Mesenchymal stem cell (in vitro differentiated cells and primary cell): ENCODE results near the gene DNAI7.
A peak's percentile ranks its signal among the peaks of the same experiment; 100 is the strongest.

ENCODE experiments used
- DNase-seq: peaks from one replicate; pipeline ENCODE4 v3.0.0-alpha.2; 2013
- H2AFZ ChIP-seq: one replicate; pipeline ENCODE4 v1.6.1; 2013; ENCODE audit warnings: low read depth, mild to moderate bottlenecking, control low read depth, inconsistent platforms, low read length, moderate library complexity
- H2AK5ac ChIP-seq: 2 replicates; pipeline ENCODE4 v1.6.1; 2013; ENCODE audit warnings: low read length, moderate library complexity, mild to moderate bottlenecking, inconsistent platforms; ENCODE audit not compliant: severe bottlenecking
- H2BK120ac ChIP-seq: one replicate; pipeline ENCODE4 v1.6.1; 2013; ENCODE audit warnings: low read depth, mild to moderate bottlenecking, inconsistent platforms, low read length, moderate library complexity
- H2BK12ac ChIP-seq, 2 experiments: one replicate each; pipeline ENCODE4 v1.6.1; 2013; ENCODE audit warnings: inconsistent platforms in 2 of 2, low read length in 2 of 2, mild to moderate bottlenecking in 2 of 2, moderate library complexity in 2 of 2, control low read depth in 1 of 2
- H2BK15ac ChIP-seq: one replicate; pipeline ENCODE4 v1.6.1; 2013; ENCODE audit warnings: mild to moderate bottlenecking, low read depth, inconsistent platforms; ENCODE audit not compliant: poor library complexity, severe bottlenecking
- H2BK5ac ChIP-seq: 2 replicates; pipeline ENCODE4 v1.6.1; 2013; ENCODE audit warnings: low read depth, mild to moderate bottlenecking, low read length, control low read depth, inconsistent platforms; ENCODE audit not compliant: poor library complexity, severe bottlenecking
- H3K14ac ChIP-seq, 2 experiments: one replicate each; pipeline ENCODE4 v1.6.1; 2013; ENCODE audit warnings: inconsistent platforms in 2 of 2, low read length in 2 of 2, control low read depth in 1 of 2, mild to moderate bottlenecking in 1 of 2, moderate library complexity in 1 of 2
- H3K18ac ChIP-seq, 2 experiments: one replicate each; pipeline ENCODE4 v1.6.1; 2013; ENCODE audit warnings: inconsistent platforms in 2 of 2, low read length in 2 of 2, control low read depth in 1 of 2, low read depth in 1 of 2, mild to moderate bottlenecking in 1 of 2
- H3K23ac ChIP-seq, 2 experiments: one replicate each; pipeline ENCODE4 v1.6.1; 2013; ENCODE audit warnings: inconsistent platforms in 2 of 2, low read length in 2 of 2, mild to moderate bottlenecking in 2 of 2, moderate library complexity in 2 of 2, control low read depth in 1 of 2
- H3K27ac ChIP-seq: 2 replicates; pipeline ENCODE4 v1.5.1; 2013; ENCODE audit warnings: mild to moderate bottlenecking, moderate library complexity, low read length, control low read depth, inconsistent platforms; ENCODE audit not compliant: poor library complexity, severe bottlenecking
- H3K27me3 ChIP-seq, 2 experiments: 2 replicates each; pipeline versions ENCODE4 v1.6.1 to v1.7.0; 2013; ENCODE audit warnings: low read length in 2 of 2, mild to moderate bottlenecking in 2 of 2, moderate library complexity in 2 of 2, control low read depth in 1 of 2, inconsistent platforms in 1 of 2; ENCODE audit not compliant: control insufficient read depth in 1 of 2, insufficient read depth in 1 of 2
- H3K36me3 ChIP-seq, 2 experiments: 2 replicates each; pipeline versions ENCODE4 v1.6.1 to v1.7.0; 2013; ENCODE audit warnings: low read length in 2 of 2, control low read depth in 1 of 2, inconsistent platforms in 1 of 2, low read depth in 1 of 2, mild to moderate bottlenecking in 1 of 2; ENCODE audit not compliant: insufficient read depth in 2 of 2, control insufficient read depth in 1 of 2
- H3K4ac ChIP-seq, 2 experiments: one replicate each; pipeline ENCODE4 v1.6.1; 2013; ENCODE audit warnings: inconsistent platforms in 2 of 2, low read length in 2 of 2, mild to moderate bottlenecking in 2 of 2, moderate library complexity in 2 of 2, control low read depth in 1 of 2, low read depth in 1 of 2
- H3K4me1 ChIP-seq: 2 replicates; pipeline ENCODE4 v1.6.1; 2013; ENCODE audit warnings: low read depth, low read length, control low read depth; ENCODE audit not compliant: control insufficient read depth, insufficient read depth
- H3K4me2 ChIP-seq: 2 replicates; pipeline ENCODE4 v1.6.1; 2013; ENCODE audit warnings: low read length, mild to moderate bottlenecking, inconsistent platforms; ENCODE audit not compliant: poor library complexity, severe bottlenecking
- H3K4me3 ChIP-seq, 2 experiments: 2 replicates each; pipeline versions ENCODE4 v1.5.1 to v1.7.0; 2013; ENCODE audit warnings: low read length in 2 of 2, mild to moderate bottlenecking in 2 of 2, control low read depth in 1 of 2, low read depth in 1 of 2; ENCODE audit not compliant: insufficient read depth in 1 of 2
- H3K79me1 ChIP-seq: replicated peaks from 2 replicates; pipeline ENCODE4 v1.6.1; 2013; ENCODE audit warnings: mild to moderate bottlenecking, control low read depth, low read length, inconsistent platforms; ENCODE audit not compliant: poor library complexity, severe bottlenecking
- H3K9ac ChIP-seq: 2 replicates; pipeline ENCODE4 v1.7.0; 2013; ENCODE audit warnings: mild to moderate bottlenecking, low read length, moderate library complexity
- H3K9me3 ChIP-seq: 2 replicates; pipeline ENCODE4 v1.7.0; 2013; ENCODE audit warnings: mild to moderate bottlenecking, low read length; ENCODE audit not compliant: control insufficient read depth
- H4K8ac ChIP-seq: one replicate; pipeline ENCODE4 v1.6.1; 2013; ENCODE audit warnings: inconsistent platforms, mild to moderate bottlenecking, low read length, moderate library complexity
- H4K91ac ChIP-seq: one replicate; pipeline ENCODE4 v1.6.1; 2013; ENCODE audit warnings: mild to moderate bottlenecking, low read length, inconsistent platforms
- WGBS: methylation state at CpG from one replicate; pipeline ENCODE4 v1.1.7; 2013; ENCODE audit warnings: mixed read lengths; 5-methylcytosine and 5-hydroxymethylcytosine counted together

Gene DNAI7

GRCh38 chr12:25121916-25122315 lies 73.0 kb downstream of the DNAI7 start:
- Histone ChIP-seq H2BK15ac (no peak overlapping the region), H3K36me3 (no peaks in the 10 kb centered on the region), H2BK120ac (no peak overlapping the region), H4K91ac (no peak overlapping the region), H3K27me3 (no peaks in the 10 kb centered on the region), H2AFZ (no peak overlapping the region), H2BK12ac (no peak overlapping the region), H3K23ac (no peak overlapping the region), H3K9ac (peak overlapping the region; percentile 32), H3K14ac (no peak overlapping the region), H3K9me3 (no peaks in the 10 kb centered on the region), H2BK5ac (no peak overlapping the region), H3K4me1 (no peaks in the 10 kb centered on the region), H3K18ac (no peak overlapping the region), H4K8ac (no peak overlapping the region), H3K4me3 (no peak overlapping the region), H3K27ac (no peak overlapping the region), H3K79me1 (no peaks in the 10 kb centered on the region), H3K4me2 (no peak overlapping the region), H3K4ac (no peak overlapping the region), H2AK5ac (no peak overlapping the region)
- no peak for DNase-seq
- no CpG with 5 or more reads among the region's 3 CpGs for WGBS

- no peak overlapping the region for H2BK15ac ChIP-seq
- H2BK120ac ChIP-seq = no peak overlapping the region
- no peak overlapping the region for H2AFZ ChIP-seq
- no peak overlapping the region for H3K4ac ChIP-seq
- no peak overlapping the region for H3K27ac ChIP-seq
- H4K91ac ChIP-seq = no peak overlapping the region
- no peaks in the 10 kb centered on the region for H3K79me1 ChIP-seq
- H3K18ac ChIP-seq = no peak overlapping the region
- H3K14ac ChIP-seq = no peak overlapping the region
- no peaks in the 10 kb centered on the region for H3K4me1 ChIP-seq
- H2BK12ac ChIP-seq = no peak overlapping the region
- no peak overlapping the region for H3K23ac ChIP-seq
- H3K4me3 ChIP-seq = no peak overlapping the region
- H3K36me3 ChIP-seq = no peaks in the 10 kb centered on the region
- H3K27me3 ChIP-seq = no peaks in the 10 kb centered on the region
- H4K8ac ChIP-seq = no peak overlapping the region
- H2BK5ac ChIP-seq = no peak overlapping the region
- no peak overlapping the region for H3K4me2 ChIP-seq
- no peak overlapping the region for H3K9ac ChIP-seq
- WGBS = 85% methylated on average over 3 of the region's 6 CpGs
- no peak overlapping the region for H2AK5ac ChIP-seq
- DNase-seq = no peak
- no peaks in the 10 kb centered on the region for H3K9me3 ChIP-seq
Observed at GRCh38 chr12:25121110-25121509, 73.8 kb downstream of the DNAI7 start.

GRCh38 chr12:25119020-25119419 lies 75.9 kb downstream of the DNAI7 start:
- Histone ChIP-seq H2BK15ac (no peak overlapping the region), H4K8ac (no peak overlapping the region), H3K27ac (no peak overlapping the region), H2AFZ (no peak overlapping the region), H3K23ac (no peak overlapping the region), H3K36me3 (no peaks in the 10 kb centered on the region), H3K27me3 (no peaks in the 10 kb centered on the region), H2BK5ac (no peak overlapping the region), H2BK120ac (no peak overlapping the region), H3K4me1 (no peaks in the 10 kb centered on the region), H4K91ac (no peak overlapping the region), H3K79me1 (no peaks in the 10 kb centered on the region), H2AK5ac (no peak overlapping the region), H3K18ac (no peak overlapping the region), H3K9ac (no peak overlapping the region), H3K4me2 (no peak overlapping the region), H2BK12ac (no peak overlapping the region), H3K4ac (no peak overlapping the region), H3K9me3 (no peaks in the 10 kb centered on the region), H3K14ac (no peak overlapping the region), H3K4me3 (no peak overlapping the region)
- WGBS = no CpG with 5 or more reads among the region's 1 CpG
- no peak for DNase-seq

GRCh38 chr12:25115677-25116076 lies 79.3 kb downstream of the DNAI7 start:
- Histone ChIP-seq H2AFZ (no peak overlapping the region), H3K9me3 (no peaks in the 10 kb centered on the region), H3K4me3 (no peak overlapping the region), H3K18ac (no peak overlapping the region), H4K91ac (no peak overlapping the region), H3K14ac (no peak overlapping the region), H3K23ac (no peak overlapping the region), H3K9ac (no peak overlapping the region), H2BK5ac (no peak overlapping the region), H3K4me1 (no peaks in the 10 kb centered on the region), H2AK5ac (no peak overlapping the region), H4K8ac (no peak overlapping the region), H2BK15ac (no peak overlapping the region), H3K27me3 (no peaks in the 10 kb centered on the region), H3K4ac (no peak overlapping the region), H3K79me1 (no peaks in the 10 kb centered on the region), H2BK12ac (no peak overlapping the region), H2BK120ac (no peak overlapping the region), H3K36me3 (no peaks in the 10 kb centered on the region), H3K27ac (no peak overlapping the region), H3K4me2 (no peak overlapping the region)
- no peak for DNase-seq
- WGBS = 94% methylated on average over 2 of the region's 2 CpGs
